Measurements from ENCODE around the gene VIPR1.

Gene VIPR1

DNA sequence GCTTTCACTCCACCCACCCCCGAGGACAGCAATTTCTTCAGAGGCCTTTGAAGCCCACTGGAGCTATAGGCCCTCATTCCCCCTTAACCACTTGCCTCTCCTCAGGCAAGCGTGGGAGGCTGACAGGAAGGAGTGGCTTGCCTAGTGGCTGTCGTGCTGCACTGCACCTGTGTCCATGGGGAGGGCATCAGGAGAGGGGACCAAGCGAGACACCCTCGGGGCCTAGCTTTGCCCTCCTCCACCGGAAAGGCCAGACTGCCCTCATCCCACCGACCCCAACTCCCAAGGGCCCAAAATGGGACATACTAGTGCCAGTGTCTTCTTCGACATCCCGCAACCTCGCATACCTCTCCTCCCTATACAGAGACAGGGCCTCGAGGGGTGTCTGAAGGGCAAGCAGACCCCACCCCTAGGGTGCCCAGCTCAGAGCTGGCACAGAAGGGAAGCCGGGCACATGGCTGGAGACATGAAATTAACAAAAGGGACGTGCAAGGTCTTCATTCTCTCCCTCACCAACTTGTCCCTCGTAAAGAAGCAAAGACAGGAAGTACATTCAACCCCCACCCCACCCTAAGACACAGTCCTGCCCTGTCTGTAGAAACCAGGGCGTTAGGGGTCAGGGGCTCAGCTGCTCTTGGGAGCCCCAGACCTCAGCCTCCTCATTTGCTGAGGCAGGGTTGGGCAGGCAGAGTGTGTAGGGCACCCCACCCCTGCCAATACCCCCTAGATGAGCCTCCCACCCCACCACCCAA is 24.3 kb downstream of the VIPR1 start:
- H3K4me3 ChIP-seq (ENCODE audit: low read length) = no peak overlapping the region
- TF ChIP-seq ZNF274 (IDR thresholded peaks at IDR 0.05; ENCODE audit: low read depth, low read length) = no peak

- H3K4me3 ChIP-seq (ENCODE audit: low read length) = no peak overlapping the region
- no peak for TF ChIP-seq ZNF274 (IDR thresholded peaks at IDR 0.05; ENCODE audit: low read depth, low read length)
Observed at GRCh38 chr3:42527368-42527917, 25.0 kb downstream of the VIPR1 start.

- TF ChIP-seq ZNF274 (IDR thresholded peaks at IDR 0.05; ENCODE audit: low read depth, low read length) = no peak
- H3K4me3 ChIP-seq (ENCODE audit: low read length) = no peak overlapping the region
Observed at GRCh38 chr3:42529468-42529867, 27.0 kb downstream of the VIPR1 start.

- H3K4me3 ChIP-seq (ENCODE audit: low read length) = no peak overlapping the region
- no peak for TF ChIP-seq ZNF274 (IDR thresholded peaks at IDR 0.05; ENCODE audit: low read depth, low read length)
Observed at GRCh38 chr3:42530073-42530472, 27.6 kb downstream of the VIPR1 start.

- no peak overlapping the region for H3K4me3 ChIP-seq (ENCODE audit: low read length)
- TF ChIP-seq ZNF274 (IDR thresholded peaks at IDR 0.05; ENCODE audit: low read depth, low read length) = no peak
Observed at GRCh38 chr3:42531470-42531869, 29.0 kb downstream of the VIPR1 start.

GRCh38 chr3:42532229-42532628 is 29.8 kb downstream of the VIPR1 start:
- no peak for TF ChIP-seq ZNF274 (IDR thresholded peaks at IDR 0.05; ENCODE audit: low read depth, low read length)
- H3K4me3 ChIP-seq (ENCODE audit: low read length) = no peak overlapping the region

- no peak overlapping the region for H3K4me3 ChIP-seq (ENCODE audit: low read length)
- no peak for TF ChIP-seq ZNF274 (IDR thresholded peaks at IDR 0.05; ENCODE audit: low read depth, low read length)
Observed at GRCh38 chr3:42533161-42533897, 30.9 kb downstream of the VIPR1 start.

- no peak overlapping the region for H3K4me3 ChIP-seq (ENCODE audit: low read length)
- TF ChIP-seq ZNF274 (IDR thresholded peaks at IDR 0.05; ENCODE audit: low read depth, low read length) = no peak
Observed at GRCh38 chr3:42535981-42536784, 33.7 kb downstream of the VIPR1 start.

- no peak for TF ChIP-seq ZNF274 (IDR thresholded peaks at IDR 0.05; ENCODE audit: low read depth, low read length)
- no peak overlapping the region for H3K4me3 ChIP-seq (ENCODE audit: low read length)
Observed at GRCh38 chr3:42537350-42537749, 34.9 kb downstream of the VIPR1 start.

DNA sequence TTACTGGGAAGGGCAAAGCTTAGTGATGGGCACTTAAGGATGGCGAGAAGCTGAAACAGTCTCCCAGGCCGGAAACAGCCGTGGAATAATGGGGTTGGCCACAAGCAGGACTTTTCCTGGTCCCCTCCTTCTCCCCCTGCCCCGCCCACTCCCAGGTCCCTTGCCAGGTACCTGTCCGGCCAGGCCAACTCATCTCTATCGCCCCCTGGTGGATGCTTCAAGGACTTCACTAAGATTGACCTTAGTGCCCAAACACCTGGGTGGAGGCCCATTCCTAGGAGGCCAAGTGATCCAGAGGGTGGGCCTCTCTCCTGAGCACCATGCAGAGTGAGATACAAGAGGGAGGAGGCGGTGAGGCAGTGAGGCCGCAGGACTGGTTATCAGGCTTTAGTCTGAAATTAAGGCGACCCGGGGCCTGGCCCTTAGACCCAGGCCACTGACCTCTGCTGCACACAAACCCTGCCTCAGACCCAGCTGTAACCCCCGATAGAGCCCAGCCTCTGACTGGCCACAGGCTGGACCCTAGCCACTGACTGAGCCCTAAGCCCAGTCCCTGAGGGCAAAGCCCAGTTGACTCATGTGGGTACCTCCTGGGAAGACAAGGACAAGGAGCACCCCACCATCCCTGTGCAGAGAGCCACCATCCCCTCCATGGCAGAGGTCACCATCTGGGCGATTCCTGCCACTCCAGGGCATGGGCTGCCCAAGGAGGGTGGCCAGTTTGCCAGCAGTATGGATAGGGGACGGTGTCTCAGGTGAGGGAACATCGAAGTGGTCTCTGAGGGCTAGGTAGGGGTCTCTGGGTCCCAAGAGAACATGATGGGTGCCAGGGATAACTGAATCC is 37.6 kb downstream of the VIPR1 start:
- H3K4me3 ChIP-seq (ENCODE audit: low read length) = no peak overlapping the region
- TF ChIP-seq ZNF274 (IDR thresholded peaks at IDR 0.05; ENCODE audit: low read depth, low read length) = no peak

DNA sequence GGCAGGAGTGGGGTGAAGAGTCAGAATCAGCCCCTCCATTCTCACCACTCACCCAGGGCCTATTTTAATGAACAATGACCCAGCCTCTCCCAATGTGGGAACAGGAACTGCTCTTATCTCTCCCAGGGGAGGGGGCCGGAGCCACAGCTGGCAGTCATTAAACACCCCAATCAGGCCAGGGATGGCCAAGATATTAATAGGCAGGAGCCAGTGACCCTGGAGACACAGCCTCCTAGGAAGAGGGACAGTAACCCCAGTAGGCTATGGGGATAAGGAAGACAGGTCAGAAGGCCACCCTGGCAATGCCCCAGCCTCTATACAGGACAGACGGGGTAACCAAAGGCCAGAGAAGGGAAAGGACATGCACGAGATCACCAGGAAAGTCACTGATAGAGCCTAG is 38.6 kb downstream of the VIPR1 start:
- H3K4me3 ChIP-seq (ENCODE audit: low read length) = no peak overlapping the region
- no peak for TF ChIP-seq ZNF274 (IDR thresholded peaks at IDR 0.05; ENCODE audit: low read depth, low read length)

GRCh38 chr3:42544492-42545283 is 42.2 kb downstream of the VIPR1 start:
- H3K4me3 ChIP-seq (ENCODE audit: low read length) = no peak overlapping the region
- TF ChIP-seq ZNF274 (IDR thresholded peaks at IDR 0.05; ENCODE audit: low read depth, low read length) = no peak

All from GM08714 (cell line).